HG03469 (cell line): ENCODE results near the gene PANX1.

Source experiments
- ATAC-seq: cut with Tn5 transposase; IDR thresholded peaks from one replicate; pipeline ENCODE4 v1.9.1; 2021; ENCODE audit warnings: mild to moderate bottlenecking, moderate library complexity, moderate number of reproducible peaks; ENCODE audit not compliant: unreplicated experiment

The PANX1 gene

GRCh38 chr11:94129512-94130297 lies 1.1 kb downstream of the PANX1 start:
- ATAC-seq = no peak

- no peak for ATAC-seq
Observed at GRCh38 chr11:94130298-94131046, 1.8 kb downstream of the PANX1 start.

- no peak for ATAC-seq
Observed at GRCh38 chr11:94131047-94131717, 2.5 kb downstream of the PANX1 start.

GRCh38 chr11:94131718-94132115 lies 3.1 kb downstream of the PANX1 start:
- ATAC-seq = no peak

GRCh38 chr11:94132152-94132558 lies 3.5 kb downstream of the PANX1 start:
- no peak for ATAC-seq

- no peak for ATAC-seq
Observed at GRCh38 chr11:94132823-94133408, 4.3 kb downstream of the PANX1 start.

GRCh38 chr11:94133752-94134151 lies 5.1 kb downstream of the PANX1 start:
- ATAC-seq = no peak

GRCh38 chr11:94134651-94135512 lies 6.2 kb downstream of the PANX1 start:
- ATAC-seq = peak; percentile 45

- no peak for ATAC-seq
Observed at GRCh38 chr11:94139416-94139815, 10.8 kb downstream of the PANX1 start.

GRCh38 chr11:94140154-94140655 lies 11.6 kb downstream of the PANX1 start:
- no peak for ATAC-seq

GRCh38 chr11:94141511-94142307 lies 13.1 kb downstream of the PANX1 start:
- ATAC-seq = no peak

GRCh38 chr11:94142308-94143281 lies 14.0 kb downstream of the PANX1 start:
- no peak for ATAC-seq

- no peak for ATAC-seq
Observed at GRCh38 chr11:94144216-94144615, 15.6 kb downstream of the PANX1 start.

GRCh38 chr11:94144664-94145063 lies 16.0 kb downstream of the PANX1 start:
- ATAC-seq = no peak

- no peak for ATAC-seq
Observed at GRCh38 chr11:94145431-94145830, 16.8 kb downstream of the PANX1 start.

GRCh38 chr11:94145916-94146315 lies 17.3 kb downstream of the PANX1 start:
- ATAC-seq = no peak

GRCh38 chr11:94147433-94147845 lies 18.8 kb downstream of the PANX1 start:
- no peak for ATAC-seq

GRCh38 chr11:94148189-94148588 lies 19.5 kb downstream of the PANX1 start:
- ATAC-seq = no peak
